HG02763 (cell line): ENCODE measurements around the gene DUSP2.

Experiments
- ATAC-seq: cut with Tn5 transposase; IDR thresholded peaks from one replicate; pipeline ENCODE4 v1.9.1; 2021; ENCODE audit warnings: mild to moderate bottlenecking, moderate library complexity; ENCODE audit not compliant: unreplicated experiment

Gene DUSP2

GRCh38 chr2:96115631-96116423 lies 29.4 kb downstream of the DUSP2 start:
- no peak for ATAC-seq

GRCh38 chr2:96114903-96115581 lies 30.2 kb downstream of the DUSP2 start:
- no peak for ATAC-seq

- ATAC-seq, result no peak
Measured at GRCh38 chr2:96114546-96114902, 30.7 kb downstream of the DUSP2 start.

GRCh38 chr2:96113951-96114350 lies 31.3 kb downstream of the DUSP2 start:
- ATAC-seq, result no peak

GRCh38 chr2:96113367-96113677 lies 31.9 kb downstream of the DUSP2 start:
- ATAC-seq, result no peak

- ATAC-seq, result no peak
Measured at GRCh38 chr2:96112501-96113366, 32.5 kb downstream of the DUSP2 start.

GRCh38 chr2:96111823-96112500 lies 33.3 kb downstream of the DUSP2 start:
- ATAC-seq, result no peak

GRCh38 chr2:96111257-96111640 lies 34.0 kb downstream of the DUSP2 start:
- no peak for ATAC-seq

GRCh38 chr2:96110621-96111256 lies 34.5 kb downstream of the DUSP2 start:
- ATAC-seq, result no peak

- no peak for ATAC-seq
Measured at GRCh38 chr2:96109931-96110511, 35.2 kb downstream of the DUSP2 start.

- ATAC-seq, result no peak
Measured at GRCh38 chr2:96109361-96109680, 35.9 kb downstream of the DUSP2 start.

GRCh38 chr2:96108541-96109360 lies 36.5 kb downstream of the DUSP2 start:
- no peak for ATAC-seq

- no peak for ATAC-seq
Measured at GRCh38 chr2:96108151-96108540, 37.1 kb downstream of the DUSP2 start.

GRCh38 chr2:96107708-96108065 lies 37.6 kb downstream of the DUSP2 start:
- no peak for ATAC-seq

GRCh38 chr2:96106991-96107707 lies 38.1 kb downstream of the DUSP2 start:
- ATAC-seq, result no peak

GRCh38 chr2:96105994-96106715 lies 39.1 kb downstream of the DUSP2 start:
- ATAC-seq, result no peak

GRCh38 chr2:96105152-96105915 lies 39.9 kb downstream of the DUSP2 start:
- no peak for ATAC-seq

- no peak for ATAC-seq
Measured at GRCh38 chr2:96104487-96104861, 40.8 kb downstream of the DUSP2 start.
